ENCODE measurements around the gene CHRNE. TPM values are rescaled to one million over a fixed set of nuclear protein-coding genes. Genes with fewer than 3 reads are reported as not detected.

Gene CHRNE
- total RNA-seq, 2 experiments from 2014 or later, result 0.27 to 0.32 TPM

DNA sequence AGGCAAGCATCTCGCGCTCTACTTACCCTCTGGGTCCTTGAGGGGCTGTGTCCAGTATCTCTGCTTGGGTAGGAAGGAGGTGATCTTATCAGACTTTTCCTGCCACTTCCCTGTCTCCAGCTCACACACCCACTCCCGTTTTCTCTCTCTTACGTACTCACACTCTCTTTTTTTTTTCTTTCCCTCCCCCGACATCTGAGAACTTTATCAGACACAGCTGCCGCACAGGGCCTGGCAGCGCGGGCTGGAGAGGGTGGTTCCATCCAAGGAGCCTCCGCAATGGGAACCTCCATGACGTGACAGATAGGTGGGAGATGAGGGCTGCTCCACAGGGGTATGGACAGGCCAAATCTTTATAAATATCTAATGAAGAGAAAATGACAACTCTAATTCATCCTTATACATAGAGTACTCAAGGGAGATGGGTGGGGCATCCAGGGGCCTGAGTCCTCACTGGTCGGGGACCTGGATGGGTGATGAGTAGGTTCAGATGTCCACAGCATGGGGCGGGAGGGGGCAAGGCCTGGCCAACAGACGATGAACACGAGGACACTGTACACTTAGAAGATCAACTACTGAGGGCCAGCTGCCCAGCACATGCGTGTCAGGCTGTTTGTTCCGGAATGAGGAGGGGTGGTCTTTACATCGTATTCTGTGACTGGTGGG lies 46.5 kb downstream of the CHRNE start:
- Histone ChIP-seq H3K27ac (ENCODE audit: low read depth, low read length, poor library complexity, severe bottlenecking) (no peak overlapping the region), H3K9me3 (ENCODE audit: low read length) (no peaks in the 10 kb centered on the region), H3K36me3 (ENCODE audit: insufficient read depth, low read length) (peaks cover 10% of the 10 kb centered on the region), H3K4me3 (ENCODE audit: low read depth, low read length, poor library complexity, severe bottlenecking) (no peak overlapping the region), H3K4me1 (ENCODE audit: insufficient read depth, low read length, poor library complexity, severe bottlenecking) (peaks cover 3% of the 10 kb centered on the region), H3K9me2 (ENCODE audit: insufficient read depth, low read length) (no peaks in the 10 kb centered on the region), H3K79me2 (ENCODE audit: insufficient read depth, low read depth, low read length) (no peaks in the 10 kb centered on the region), H4K20me1 (ENCODE audit: insufficient read depth, low read length) (no peaks in the 10 kb centered on the region), H2AFZ (ENCODE audit: low read length) (no peak overlapping the region), H3K4me2 (ENCODE audit: low read length) (no peak overlapping the region)
- DNase-seq (ENCODE audit: low spot score), result no peak
- POLR2A ChIA-PET, result no interaction called here
- no peak for TF ChIP-seq EZH2phosphoT487 (IDR thresholded peaks at IDR 0.05; ENCODE audit: borderline replicate concordance, low read depth, low read length)
- TF ChIP-seq, protein P1, sequence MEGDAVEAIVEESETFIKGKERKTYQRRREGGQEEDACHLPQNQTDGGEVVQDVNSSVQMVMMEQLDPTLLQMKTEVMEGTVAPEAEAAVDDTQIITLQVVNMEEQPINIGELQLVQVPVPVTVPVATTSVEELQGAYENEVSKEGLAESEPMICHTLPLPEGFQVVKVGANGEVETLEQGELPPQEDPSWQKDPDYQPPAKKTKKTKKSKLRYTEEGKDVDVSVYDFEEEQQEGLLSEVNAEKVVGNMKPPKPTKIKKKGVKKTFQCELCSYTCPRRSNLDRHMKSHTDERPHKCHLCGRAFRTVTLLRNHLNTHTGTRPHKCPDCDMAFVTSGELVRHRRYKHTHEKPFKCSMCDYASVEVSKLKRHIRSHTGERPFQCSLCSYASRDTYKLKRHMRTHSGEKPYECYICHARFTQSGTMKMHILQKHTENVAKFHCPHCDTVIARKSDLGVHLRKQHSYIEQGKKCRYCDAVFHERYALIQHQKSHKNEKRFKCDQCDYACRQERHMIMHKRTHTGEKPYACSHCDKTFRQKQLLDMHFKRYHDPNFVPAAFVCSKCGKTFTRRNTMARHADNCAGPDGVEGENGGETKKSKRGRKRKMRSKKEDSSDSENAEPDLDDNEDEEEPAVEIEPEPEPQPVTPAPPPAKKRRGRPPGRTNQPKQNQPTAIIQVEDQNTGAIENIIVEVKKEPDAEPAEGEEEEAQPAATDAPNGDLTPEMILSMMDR (conservative IDR thresholded peaks at IDR 0.05; ENCODE audit: low read length), result no peak
- no TSS peak for BruUV-seq (replicated peaks)
- CTCF ChIA-PET (ENCODE audit: unreplicated experiment), result no interaction called here
- intact Hi-C loops (cut with micrococcal nuclease; ENCODE audit: unreplicated experiment), result no loop called here

DNA sequence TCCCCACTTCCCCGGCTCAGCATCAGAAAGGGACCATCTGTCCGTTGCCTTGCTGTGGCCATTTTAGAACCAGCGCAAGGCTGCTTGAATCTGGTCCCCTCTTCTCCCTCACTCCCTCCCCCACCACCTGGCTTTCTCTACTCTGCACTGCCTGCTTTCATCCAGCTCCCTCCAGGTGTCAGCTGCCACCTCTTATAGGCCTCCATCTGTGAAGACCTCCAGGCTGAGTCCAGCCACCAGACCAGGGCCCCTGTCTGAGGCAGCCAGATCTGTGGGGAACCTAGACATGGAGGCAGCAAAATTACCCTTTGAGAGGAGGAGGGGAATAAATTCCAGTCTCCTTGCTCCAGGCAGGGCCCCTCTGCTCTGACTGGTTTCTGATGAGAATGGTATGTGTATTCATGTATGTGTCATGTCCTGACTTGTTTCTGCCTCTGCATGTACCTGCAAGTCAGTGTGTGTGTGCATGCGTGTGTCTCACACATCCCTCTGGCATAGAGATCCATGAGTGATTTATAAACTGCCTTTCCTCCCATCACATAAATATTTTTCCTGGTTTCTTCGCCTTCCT lies 48.7 kb downstream of the CHRNE start:
- H2AFZ ChIP-seq (ENCODE audit: low read length), result no peak overlapping the region
- no peak overlapping the region for H3K4me3 ChIP-seq (ENCODE audit: low read depth, low read length, poor library complexity, severe bottlenecking)
- H4K20me1 ChIP-seq (ENCODE audit: insufficient read depth, low read length), result 0 out of 2 replicates have a peak, but pooled peaks cover 5% of the 10 kb centered on the region
- H3K4me2 ChIP-seq (ENCODE audit: low read length), result no peak overlapping the region
- no peak overlapping the region for H3K27ac ChIP-seq (ENCODE audit: low read depth, low read length, poor library complexity, severe bottlenecking)
- no peaks in the 10 kb centered on the region for H3K9me3 ChIP-seq (ENCODE audit: low read length)
- CTCF ChIA-PET (ENCODE audit: unreplicated experiment), result no interaction called here
- TF ChIP-seq, protein P1 (conservative IDR thresholded peaks at IDR 0.05; ENCODE audit: low read length), result no peak
- no peak for TF ChIP-seq EZH2phosphoT487 (IDR thresholded peaks at IDR 0.05; ENCODE audit: borderline replicate concordance, low read depth, low read length)
- H3K9me2 ChIP-seq (ENCODE audit: insufficient read depth, low read length), result no peaks in the 10 kb centered on the region
- POLR2A ChIA-PET, result no interaction called here
- peaks cover 6% of the 10 kb centered on the region for H3K36me3 ChIP-seq (ENCODE audit: insufficient read depth, low read length)
- BruUV-seq (replicated peaks), result no TSS peak
- DNase-seq (ENCODE audit: low spot score), result no peak
- peaks cover 3% of the 10 kb centered on the region for H3K4me1 ChIP-seq (ENCODE audit: insufficient read depth, low read length, poor library complexity, severe bottlenecking)
- no peaks in the 10 kb centered on the region for H3K79me2 ChIP-seq (ENCODE audit: insufficient read depth, low read depth, low read length)
- intact Hi-C loops (cut with micrococcal nuclease; ENCODE audit: unreplicated experiment), result no loop called here

DNA sequence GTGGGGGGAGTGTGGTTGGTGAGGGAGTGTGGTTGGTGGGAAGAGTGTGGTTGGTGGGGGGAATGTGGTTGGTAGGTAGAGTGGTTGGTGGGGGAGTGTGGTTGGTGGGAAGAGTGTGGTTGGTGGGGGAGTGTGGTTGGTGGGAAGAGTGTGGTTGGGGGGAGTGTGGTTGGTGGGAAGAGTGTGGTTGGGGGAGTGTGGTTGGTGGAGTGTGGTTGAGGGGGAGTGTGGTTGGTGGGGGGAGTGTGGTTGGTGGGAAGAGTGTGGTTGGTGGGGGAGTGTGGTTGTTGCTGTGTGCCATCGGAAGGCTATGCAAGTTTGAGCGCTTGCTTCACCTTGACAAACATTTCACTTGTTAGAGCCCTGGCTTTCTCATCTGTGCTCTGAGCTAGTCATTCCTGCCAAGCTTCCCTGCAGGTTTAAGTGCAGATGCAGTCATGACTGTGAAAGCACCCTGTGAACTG lies 49.7 kb downstream of the CHRNE start:
- ChIA-PET POLR2A (no interaction called here), CTCF (ENCODE audit: unreplicated experiment) (no interaction called here)
- no TSS peak for BruUV-seq (replicated peaks)
- Histone ChIP-seq H3K9me3 (ENCODE audit: low read length) (no peaks in the 10 kb centered on the region), H4K20me1 (ENCODE audit: insufficient read depth, low read length) (0 out of 2 replicates have a peak, but pooled peaks cover 5% of the 10 kb centered on the region), H3K4me1 (ENCODE audit: insufficient read depth, low read length, poor library complexity, severe bottlenecking) (peaks cover 3% of the 10 kb centered on the region), H3K9me2 (ENCODE audit: insufficient read depth, low read length) (no peaks in the 10 kb centered on the region), H2AFZ (ENCODE audit: low read length) (no peak overlapping the region), H3K36me3 (ENCODE audit: insufficient read depth, low read length) (peaks cover 6% of the 10 kb centered on the region), H3K27ac (ENCODE audit: low read depth, low read length, poor library complexity, severe bottlenecking) (no peak overlapping the region), H3K4me2 (ENCODE audit: low read length) (no peak overlapping the region), H3K79me2 (ENCODE audit: insufficient read depth, low read depth, low read length) (no peaks in the 10 kb centered on the region), H3K4me3 (ENCODE audit: low read depth, low read length, poor library complexity, severe bottlenecking) (no peak overlapping the region)
- intact Hi-C loops (cut with micrococcal nuclease; ENCODE audit: unreplicated experiment), result no loop called here
- DNase-seq (ENCODE audit: low spot score), result no peak
- TF ChIP-seq, protein P1 (conservative IDR thresholded peaks at IDR 0.05; ENCODE audit: low read length), result no peak
- TF ChIP-seq EZH2phosphoT487 (IDR thresholded peaks at IDR 0.05; ENCODE audit: borderline replicate concordance, low read depth, low read length), result no peak

All from OCI-LY7 (cell line).